DMS 273 (cell line): ENCODE measurements around the gene GBGT1.

Source experiments
- DNase-seq: peaks from one replicate; lab custom pipeline; 2025; ENCODE audit not compliant: unreplicated experiment; lab: John Stamatoyannopoulos, UW

The GBGT1 gene

GRCh38 chr9:133165452-133165730, 1.7 kb upstream of the GBGT1 start:
- no peak for DNase-seq

GRCh38 chr9:133164191-133164590, 477 bp upstream of the GBGT1 start:
- DNase-seq: no peak

DNA sequence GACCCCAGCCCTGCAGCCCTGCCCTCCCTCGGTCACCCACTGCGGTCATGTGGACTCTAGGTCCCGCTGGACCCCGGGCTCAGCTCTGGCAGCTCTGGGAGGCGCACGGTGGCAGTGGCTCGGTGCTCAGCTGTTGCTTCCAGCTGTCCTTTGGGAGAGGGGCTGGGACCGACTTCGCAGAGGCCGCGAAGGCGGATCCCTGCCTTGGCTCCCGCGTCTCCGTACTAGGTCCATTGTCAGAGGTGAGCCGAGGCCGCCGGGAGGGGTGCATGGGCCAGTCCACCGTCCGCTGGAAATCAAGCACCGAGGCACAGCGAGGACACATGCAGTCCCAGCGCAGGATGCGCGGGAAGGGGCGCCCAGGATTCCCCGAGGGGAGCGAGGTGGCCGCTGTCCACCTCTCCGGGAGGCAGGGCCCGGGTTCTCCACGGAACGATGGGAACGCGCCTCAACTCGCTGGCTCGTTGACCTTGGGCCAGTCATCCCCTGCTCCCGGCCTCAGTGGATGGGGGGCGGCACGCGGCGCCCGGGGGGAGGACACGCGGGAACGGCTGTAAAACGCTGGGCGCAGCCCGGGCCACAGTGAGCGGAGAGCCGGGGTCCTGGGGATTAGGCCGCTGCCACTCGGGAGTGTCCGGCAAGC, 732 bp downstream of the GBGT1 start:
- DNase-seq: no peak

DNA sequence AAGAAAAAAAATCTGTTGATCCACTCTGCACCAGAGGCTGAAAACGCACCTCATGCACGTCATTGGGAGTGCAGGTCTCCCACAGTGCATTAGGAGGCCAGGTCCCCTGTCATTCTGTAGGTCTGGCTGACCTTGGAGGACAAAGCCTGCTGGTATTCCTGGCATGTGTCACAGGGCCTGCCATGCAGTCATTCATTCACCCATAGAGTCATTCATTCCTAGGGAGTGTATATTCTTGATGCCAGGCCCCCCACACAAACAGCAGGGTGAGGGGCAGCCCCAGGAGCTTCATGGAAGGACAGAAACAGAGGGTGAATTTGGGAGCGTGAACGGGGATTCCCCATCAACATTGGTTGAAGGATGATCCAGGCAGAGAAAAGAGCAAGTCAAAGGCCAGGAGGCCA, 2.2 kb downstream of the GBGT1 start:
- DNase-seq: no peak

DNA sequence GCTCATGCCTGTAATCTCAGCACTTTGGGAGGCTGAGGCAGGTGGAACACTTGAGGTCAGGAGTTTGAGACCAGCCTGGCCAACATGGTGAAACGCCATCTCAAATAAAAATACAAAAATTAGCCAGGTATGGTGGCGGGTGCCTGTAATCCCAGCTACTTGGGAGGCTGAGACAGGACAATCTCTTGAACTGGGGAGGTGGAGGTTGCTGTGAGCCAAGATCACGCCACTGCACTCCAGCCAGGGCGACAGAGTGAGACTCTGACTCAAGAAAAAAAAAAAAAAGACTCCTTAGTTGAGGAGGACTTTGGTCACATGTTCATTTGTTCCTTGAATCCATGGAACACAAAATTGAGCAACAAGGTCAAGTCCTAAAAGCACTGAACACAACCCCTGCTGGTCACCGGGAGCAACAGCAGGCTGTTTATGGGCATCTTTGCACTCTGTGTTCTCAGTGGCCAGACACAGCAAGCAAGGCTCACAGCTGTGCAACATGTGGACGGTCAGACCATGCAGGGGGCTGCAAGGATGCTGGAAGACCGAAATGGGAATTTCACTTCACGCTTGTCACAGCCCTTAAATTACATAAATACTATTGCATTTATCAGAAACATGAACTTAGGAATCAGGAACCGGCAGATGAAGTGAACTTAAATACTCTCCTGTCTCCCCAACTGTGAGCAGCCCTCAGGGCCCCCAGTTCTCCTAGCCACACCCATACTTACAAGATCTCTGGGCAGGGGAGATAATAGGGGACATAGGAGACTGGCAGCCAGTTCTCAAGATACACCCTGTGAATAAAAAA, 2.8 kb downstream of the GBGT1 start:
- DNase-seq: peak; percentile 78

DNA sequence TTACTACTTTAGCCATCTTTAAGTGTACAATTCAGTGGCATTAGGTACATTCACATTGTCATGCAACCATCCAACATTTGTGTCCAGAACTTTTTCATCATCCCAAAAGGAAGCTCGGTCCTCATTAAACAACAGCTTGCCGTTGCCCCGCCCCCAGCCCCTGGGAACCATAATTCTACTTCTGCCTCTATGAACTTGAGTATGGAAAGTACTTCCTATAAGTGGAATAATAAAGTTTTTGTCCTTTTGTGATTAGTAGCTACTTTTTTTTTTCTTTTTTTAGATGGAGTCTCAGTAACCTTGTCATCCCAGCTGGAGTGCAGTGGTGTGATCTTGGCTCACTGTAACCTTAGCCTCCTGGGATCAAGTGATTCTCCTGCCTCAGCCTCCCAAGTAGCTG, 5.0 kb downstream of the GBGT1 start:
- DNase-seq: no peak

GRCh38 chr9:133155156-133155555, 8.6 kb downstream of the GBGT1 start:
- DNase-seq: no peak

- DNase-seq: no peak
These were observed 9.4 kb downstream of the GBGT1 start for GRCh38 chr9:133154097-133154989.

DNA sequence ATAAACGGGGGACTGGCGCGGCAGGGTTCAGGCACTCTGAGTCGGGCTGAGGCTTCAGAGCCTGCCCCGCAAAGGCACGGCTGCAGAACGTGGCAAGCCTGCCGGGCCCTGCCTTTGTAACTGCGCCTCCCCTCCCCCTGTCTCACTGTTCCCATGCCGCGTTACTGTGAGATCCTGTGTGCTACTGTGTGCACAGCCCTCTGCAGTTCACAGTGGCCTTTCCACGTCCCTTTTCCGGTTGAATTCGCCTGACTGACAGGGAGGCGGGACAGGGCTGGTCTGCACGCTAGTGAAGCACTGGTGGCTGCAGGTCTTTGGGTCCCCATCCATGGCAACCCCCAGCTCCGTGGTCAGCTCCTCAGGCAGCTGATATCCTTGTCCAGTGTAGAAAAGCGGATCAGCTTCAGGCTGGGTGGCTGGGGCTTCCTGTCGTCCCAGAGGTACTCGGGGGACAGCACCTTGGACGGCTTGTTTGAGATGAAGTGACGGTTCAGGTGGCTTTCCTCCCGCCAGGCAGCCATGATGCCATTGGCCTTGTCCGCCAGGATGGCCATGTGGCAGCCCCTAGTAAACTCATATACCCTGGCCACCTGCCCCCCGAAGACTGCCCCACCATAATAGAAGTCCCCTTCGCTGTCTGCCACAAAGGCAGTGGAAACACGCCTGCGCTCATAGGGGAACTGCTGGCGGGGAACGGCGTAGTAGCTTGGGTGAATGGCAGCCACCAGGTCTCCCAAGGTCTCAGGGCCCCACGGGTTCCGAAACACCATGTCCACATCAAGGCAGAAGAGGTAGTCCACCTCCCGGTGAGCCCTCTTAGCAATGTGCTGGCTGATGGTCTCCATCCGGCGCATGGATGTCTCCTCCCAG, 10.3 kb downstream of the GBGT1 start:
- DNase-seq: no peak

DNA sequence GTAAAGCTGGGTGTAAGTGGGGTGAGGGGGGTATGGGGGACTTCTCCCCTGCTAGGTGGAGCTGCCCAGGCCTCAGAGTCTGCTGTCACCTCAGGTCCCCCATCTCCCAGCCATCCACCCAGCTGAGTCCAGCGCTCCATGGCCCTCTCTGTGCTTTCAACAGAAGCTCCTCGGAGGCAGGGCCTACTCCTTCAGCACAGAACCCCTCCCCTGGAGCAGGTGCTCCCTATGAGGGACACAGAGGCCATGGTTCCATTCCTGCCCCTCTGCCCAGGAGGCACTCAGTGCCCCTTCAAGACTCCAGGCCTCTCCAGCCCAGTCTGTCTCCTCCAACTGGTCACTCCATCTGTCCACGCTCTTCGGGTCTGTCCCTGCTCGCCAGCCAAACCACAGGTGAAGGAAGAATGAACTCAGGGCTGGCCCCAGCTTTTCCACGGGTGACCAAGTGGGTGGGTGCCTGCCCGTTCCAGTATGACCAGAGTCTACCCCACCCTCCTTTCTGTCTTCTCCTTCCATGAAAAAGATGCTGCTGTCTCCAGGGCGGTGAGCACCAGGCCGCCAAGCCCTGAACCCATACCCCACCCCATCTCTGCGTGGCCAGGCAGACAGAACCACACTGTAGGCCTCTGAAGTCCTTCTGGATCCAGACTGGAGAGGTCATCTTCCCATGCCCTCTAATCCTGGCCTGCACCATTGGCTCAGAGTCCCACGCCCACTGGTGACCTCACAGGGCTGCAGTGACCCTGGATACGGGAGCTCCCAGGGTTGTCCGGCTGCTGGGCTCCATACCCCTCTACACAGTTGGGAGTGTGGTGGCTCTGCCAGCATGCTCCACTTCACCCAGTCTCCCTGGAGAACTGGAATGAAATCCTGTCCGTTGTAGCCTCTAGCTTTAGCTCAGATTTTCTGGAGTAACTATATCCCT, 11.9 kb downstream of the GBGT1 start:
- DNase-seq: no peak

- no peak for DNase-seq
These were observed 12.7 kb downstream of the GBGT1 start for GRCh38 chr9:133151041-133151440.

DNA sequence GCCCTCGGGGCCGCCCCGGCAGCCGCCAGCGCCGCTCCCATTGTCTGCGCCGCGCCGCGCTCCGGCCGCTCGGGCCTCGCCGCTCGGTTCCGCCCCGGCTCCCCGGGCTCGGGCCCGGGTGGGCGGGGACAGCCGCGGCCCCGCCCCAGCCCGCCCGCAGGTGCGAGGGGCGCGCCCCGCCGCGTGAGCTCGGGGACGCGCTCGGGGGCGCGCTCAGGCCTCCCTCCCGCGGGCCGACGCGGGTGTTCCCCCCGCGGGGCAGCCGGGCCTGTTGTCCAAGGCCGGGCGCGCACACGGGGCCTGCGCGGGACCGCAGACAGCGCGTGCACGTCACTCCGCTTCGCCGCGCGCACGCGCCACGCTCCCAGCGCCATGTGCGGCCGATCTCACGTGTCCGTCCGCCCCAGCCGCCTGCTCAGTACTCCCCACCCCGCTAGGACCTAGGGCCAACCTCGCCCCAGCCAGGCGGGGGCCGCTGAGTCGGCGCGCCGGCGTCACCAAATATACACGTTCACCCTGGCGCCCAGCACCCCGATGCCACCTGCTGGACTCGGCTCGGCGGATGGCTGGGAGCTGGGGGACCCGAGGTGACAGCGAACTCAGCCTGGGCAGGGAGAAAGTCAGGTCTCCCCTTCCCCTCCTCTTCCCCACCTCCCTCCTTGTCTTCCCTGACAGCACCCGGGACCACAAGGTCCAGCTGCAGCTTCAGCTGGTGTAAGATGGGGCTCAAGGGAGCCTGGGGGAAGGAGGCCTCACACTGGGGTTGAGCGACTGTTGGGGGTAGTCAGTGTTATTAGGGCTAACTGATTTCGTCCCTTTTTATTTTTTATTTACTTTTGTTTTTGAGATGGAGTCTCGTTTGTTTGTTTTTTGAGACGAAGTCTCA, 14.3 kb downstream of the GBGT1 start:
- peak; percentile 98 for DNase-seq

DNA sequence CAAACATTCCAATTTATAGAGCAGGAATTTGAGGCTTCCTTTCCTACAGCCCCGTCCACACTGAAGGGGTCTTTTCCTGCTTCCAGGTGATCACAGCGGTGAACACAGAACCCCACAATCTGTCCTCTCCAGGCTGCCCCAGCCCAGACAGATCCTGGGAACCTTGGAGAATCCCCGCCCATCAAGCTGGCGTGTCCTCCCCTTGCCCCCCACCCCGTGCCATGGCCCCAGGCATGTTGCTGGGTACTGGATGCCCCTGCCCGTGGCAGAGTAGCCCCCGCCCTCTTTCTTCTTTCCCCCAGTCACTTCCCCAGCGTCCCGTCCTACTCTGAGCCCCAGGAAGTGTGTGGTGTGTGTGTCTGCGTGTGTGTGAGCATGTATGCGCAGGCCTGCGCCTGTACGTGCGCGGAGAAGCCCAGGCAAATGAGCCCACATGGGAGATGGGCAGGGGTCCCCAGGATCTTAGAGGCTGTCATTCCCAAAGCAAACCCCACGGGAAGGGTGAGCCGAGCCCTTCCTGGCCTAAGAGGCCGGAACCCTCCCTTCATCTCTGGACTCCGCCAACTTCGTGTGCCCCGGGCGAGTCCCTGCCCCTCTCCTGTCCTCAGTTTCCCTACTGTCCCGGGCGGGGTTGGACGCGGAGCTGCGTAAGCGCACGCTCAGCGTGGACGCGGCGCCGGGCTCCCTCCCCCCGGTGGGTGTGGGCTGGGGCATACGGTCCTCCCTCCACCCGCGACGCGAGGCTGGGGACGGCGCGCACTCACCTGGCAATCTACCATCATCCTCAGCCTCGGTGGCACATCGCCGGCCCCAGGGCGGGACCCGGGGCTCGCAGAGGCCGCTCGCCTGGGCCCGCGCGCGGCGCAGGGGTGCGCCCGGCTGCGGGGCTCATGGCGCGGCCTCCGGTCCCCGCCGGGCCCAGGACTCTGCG, 15.2 kb downstream of the GBGT1 start:
- peak; percentile 72 for DNase-seq

DNA sequence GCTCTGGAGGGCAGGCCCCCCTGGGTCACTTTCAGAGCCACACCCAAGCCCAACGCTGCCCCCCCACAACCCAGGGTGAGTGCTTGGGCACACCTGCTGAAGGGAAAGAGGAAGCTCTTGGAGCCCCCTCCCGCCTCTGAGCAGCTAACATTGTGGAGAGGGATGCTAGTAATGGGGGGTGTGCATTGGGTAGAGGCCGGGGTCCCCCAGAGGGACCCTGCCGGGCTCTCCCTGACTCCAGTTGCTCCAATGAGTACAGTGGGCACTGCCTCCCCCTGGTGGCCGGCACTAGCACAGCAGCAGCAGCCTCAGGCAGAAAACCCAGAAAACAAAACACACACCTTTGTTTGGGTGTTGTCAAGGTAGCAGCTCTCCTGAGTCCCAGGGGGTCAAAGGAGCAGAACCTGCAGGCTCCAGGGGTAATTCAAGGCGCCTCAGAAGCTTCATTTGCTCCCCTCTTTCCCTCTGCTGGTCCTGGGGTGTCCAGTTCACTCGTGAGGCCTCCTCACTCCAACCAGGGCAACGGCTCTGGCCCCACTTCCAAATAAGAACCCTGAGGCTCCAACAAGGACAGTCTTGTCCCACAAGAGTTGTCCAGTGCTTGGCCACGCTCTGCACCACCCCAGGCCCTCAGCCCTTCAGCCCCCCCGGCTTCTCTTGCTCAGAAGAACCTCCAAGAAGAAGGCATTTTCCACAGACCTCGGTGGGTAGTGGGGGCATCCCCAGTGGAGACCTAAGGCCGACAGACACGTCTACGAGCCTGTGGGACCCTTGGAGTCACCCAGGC, 16.1 kb downstream of the GBGT1 start:
- peak; percentile 79 for DNase-seq

DNA sequence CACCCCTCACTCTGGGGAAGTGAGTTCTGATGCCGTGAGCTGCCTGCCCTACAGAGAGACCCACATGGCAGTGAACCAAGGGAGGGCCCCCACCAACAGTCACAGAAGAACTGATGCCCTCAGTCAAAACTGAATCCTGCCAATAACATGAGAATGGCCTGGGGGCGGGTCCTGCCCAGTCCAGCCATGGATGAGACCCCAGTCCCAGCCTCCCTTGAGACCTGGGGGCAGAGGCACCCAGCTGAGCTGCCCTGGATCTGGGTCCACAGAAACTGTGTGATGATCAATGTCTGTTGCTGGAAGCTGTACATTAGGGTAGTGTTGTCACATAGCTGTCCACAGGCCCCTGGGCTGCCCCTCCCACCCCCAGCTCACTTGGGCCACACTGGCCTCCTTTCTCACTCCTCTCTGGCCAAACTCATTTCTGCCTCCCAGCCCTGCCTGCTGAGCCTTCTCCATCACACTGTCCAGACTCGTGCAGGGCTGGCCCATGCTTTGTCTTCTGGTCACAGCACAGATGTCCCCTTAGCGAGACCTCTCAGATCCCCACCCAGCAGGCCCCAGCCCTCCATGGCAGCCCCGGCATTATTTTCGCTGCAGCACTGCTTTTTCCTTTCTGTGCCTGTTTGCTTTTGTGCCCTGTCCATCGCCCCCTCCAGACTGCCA, 16.8 kb downstream of the GBGT1 start:
- no peak for DNase-seq
